GM13977 (cell line): Measurements from ENCODE around the gene CBFA2T3.

ENCODE experiments used
- DNase-seq: peaks from one replicate; pipeline ENCODE4 v3.0.0; 2012; ENCODE audit warnings: low spot score
- in situ Hi-C: fragments of 300-500 bp; cut with MboI; formaldehyde crosslinking; loops from one replicate; pipeline ENCODE4 v1.12.0; 2022; ENCODE audit warnings: low sequenced_read_pairs, low pct_unique_long_range_greater_than_20kb, mixed read lengths, inconsistent platforms; ENCODE audit not compliant: unreplicated experiment
- TF ChIP-seq, protein P1 (sequence below): IDR thresholded peaks from 2 replicates; pipeline ENCODE4 v1.5.1; 2012; ENCODE audit warnings: mild to moderate bottlenecking, control low read depth; ENCODE audit not compliant: insufficient read depth; ENCODE audit errors: extremely low read depth, missing control alignments

CBFA2T3 gene

DNA sequence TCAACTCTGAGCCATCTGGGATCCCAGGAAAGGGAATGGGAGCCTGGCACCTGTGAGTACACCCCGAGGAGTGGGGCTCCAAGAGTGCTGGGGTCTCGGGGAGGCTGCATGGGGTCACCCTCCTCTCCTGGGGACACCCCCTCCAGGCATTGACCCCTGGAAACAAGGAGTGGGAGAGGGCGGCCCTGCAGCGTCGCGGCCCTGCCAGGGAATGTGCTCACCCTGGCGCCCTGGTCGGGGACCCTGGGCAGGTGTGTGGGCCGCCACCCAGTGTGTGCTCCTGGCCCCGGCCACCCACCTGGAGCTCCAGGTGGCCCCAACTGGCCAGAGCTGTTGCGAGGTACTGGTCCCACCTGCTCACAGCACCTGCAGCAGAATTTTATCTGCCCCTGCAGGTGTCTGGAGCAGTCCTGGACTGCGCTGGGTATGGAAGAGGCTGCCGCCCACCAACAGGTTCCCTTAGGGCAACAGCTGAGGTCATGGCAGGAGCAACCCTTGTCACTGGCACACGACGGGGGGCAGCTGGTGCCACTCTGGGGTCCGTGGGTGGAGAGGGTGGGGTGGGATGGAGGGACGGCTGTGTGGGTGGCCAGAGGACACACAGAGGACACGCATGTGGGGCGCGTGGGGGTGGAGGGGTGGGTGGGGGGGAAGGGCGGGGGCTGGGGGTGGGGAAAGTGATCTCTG, 105.1 kb downstream of the CBFA2T3 start:
- TF ChIP-seq, protein P1, sequence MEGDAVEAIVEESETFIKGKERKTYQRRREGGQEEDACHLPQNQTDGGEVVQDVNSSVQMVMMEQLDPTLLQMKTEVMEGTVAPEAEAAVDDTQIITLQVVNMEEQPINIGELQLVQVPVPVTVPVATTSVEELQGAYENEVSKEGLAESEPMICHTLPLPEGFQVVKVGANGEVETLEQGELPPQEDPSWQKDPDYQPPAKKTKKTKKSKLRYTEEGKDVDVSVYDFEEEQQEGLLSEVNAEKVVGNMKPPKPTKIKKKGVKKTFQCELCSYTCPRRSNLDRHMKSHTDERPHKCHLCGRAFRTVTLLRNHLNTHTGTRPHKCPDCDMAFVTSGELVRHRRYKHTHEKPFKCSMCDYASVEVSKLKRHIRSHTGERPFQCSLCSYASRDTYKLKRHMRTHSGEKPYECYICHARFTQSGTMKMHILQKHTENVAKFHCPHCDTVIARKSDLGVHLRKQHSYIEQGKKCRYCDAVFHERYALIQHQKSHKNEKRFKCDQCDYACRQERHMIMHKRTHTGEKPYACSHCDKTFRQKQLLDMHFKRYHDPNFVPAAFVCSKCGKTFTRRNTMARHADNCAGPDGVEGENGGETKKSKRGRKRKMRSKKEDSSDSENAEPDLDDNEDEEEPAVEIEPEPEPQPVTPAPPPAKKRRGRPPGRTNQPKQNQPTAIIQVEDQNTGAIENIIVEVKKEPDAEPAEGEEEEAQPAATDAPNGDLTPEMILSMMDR, result no peak
- in situ Hi-C loops, result no loop called here

DNA sequence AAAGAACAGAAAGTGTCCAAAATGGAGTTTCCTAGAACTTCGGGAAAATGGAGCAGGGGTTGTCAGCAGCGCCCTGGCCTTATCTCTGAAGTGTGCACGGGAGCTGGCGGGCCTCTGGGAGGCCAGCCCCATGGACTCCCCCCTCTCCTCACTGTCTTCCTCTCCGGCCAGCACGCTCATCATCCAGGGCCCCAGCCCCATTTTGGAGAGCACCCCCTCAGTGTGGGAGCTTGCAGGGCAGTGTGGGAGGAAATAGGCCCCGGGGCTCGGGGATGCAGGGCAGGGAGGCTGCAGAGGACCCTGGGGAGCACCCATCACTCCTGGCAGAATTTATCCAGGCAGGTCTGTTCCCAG, 105.7 kb downstream of the CBFA2T3 start:
- TF ChIP-seq, protein P1, result no peak
- in situ Hi-C loops, result no loop called here

More for the DNA sequence above, 105.1 kb downstream of the CBFA2T3 start:
- no peak for DNase-seq

DNA sequence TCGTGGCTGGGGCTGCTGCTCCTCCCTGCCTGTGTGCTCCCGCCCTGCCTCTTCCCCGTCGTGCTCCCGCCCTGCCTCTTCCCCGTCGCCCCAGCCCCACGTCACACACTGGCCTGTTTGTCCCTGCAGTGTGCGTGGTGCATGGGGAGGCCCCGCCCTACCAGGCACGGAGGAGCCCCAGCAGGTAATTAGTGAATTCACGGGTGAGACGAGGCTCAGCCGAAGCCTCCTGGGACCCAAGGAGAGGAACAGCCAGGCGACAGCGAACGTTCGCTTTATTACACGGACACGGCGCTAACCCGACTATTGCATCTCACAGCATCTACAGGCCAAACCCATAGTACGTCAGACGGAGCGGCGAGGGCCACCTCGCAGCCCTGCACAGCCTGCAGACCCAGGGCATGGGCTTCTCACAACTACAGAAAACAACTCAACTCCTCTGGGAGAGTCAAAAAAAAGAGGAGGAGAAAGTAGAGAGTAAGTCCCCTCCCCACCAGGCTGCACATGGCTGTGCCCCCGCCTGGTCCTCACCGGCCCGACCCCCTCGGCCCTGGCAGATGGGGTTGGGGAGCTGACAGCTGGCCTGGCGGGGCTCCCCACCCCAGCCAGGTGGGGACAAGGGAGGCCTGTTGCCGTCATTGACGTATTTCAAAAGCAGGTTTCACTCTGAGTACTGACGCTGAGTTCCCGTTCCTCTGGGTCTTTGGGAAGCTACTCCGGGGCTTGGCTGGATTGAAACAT, 106.2 kb downstream of the CBFA2T3 start:
- peak; percentile 80 for DNase-seq
- TF ChIP-seq, protein P1, result no peak
- in situ Hi-C loops, result no loop called here

More for the DNA sequence above, 105.7 kb downstream of the CBFA2T3 start:
- DNase-seq, result peak; percentile 66

DNA sequence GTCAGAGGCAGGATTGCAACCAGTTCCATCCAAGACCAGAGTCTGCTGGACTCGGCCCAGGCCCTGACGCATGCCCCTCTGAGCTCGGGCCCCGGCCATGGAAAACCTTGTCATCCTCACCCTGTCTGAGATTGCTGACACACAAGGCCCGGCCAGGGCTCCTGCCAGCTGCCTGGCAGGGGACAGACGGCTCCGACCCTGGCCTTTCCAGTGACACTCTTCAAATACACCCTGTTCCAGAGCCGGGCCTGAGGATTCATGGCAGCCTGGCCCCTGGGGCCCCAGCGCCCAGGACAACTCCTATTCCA, 107.4 kb downstream of the CBFA2T3 start:
- in situ Hi-C loops, result no loop called here
- DNase-seq, result no peak
- TF ChIP-seq, protein P1, result no peak

DNA sequence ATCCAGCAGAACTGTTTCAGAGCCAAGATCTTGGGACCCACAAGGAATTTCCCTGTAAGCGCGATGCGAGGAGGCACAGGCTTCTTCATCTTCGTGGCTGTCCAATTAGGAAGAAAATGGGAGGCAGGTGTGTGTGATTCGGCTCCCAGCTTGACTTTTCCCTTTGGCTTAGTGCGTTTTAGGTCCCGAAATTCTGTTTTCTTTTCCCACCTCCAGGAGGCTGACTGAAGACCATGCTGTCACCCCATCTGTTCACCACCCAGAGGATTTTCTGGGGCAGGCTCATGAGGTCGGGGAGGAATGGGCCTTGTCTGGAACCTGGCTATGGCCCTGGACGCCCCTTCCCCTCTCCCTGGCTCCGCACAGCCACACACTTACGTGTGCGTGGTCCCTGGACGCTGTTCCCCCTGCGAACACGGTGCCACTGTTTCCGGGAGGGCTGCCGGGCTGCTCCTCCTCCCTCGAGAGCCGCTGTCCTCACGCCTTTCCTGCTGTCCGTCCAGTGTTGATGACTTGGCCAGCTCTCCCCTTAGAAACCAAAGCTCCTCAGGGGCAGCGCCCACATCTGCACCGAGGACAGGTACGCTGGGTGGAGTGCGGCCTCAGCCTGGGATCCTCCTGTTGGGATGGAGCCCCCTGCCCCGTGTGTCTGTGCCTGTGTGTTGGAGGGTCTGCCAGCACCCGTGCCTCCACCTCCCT, 107.9 kb downstream of the CBFA2T3 start:
- TF ChIP-seq, protein P1, result no peak
- in situ Hi-C loops, result no loop called here
- DNase-seq, result no peak

DNA sequence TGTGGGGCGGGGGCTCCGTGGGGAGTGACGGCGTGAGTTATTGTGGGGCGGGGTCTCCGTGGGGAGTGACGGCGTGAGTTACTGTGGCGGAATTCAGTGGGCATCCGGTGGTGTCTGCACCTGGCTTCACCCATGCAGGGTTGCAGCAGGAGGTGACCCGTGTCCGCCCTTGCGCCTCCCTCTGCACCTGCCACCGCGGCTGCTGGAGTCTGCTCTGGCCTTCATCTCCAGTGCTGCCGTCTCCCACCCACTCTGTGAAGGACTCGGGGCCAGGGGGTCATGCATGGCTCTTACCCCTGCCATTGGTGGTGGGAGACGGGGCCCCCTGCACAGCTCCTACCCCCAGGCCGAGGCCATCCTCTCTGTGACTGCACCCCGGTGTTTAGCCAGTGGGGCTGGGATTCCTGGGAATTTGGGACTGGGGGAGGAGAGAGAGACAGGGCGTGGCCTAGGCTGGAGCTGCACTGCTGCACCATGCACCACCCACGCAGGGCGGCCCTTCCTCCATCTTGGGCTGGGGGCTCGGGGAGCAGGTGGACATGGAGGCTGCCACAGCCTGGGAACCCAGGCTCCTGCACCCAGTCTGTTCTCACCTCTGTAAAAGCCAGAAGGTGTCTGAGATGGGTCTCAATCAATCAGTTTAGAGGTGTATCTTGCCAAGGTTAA, 109.3 kb downstream of the CBFA2T3 start:
- TF ChIP-seq, protein P1, result no peak
- in situ Hi-C loops, result no loop called here
- no peak for DNase-seq
